ENCODE data around the gene STK24.
"Not testable (repeated sequence)": the region's sequence is repeated elsewhere in the genome, so short reads cannot be mapped to it uniquely, and the experiment has no call there.

The STK24 gene

GRCh38 chr13:98581971-98582702 is 5.2 kb upstream of the STK24 start:
- no peak for FAIRE-seq

DNA sequence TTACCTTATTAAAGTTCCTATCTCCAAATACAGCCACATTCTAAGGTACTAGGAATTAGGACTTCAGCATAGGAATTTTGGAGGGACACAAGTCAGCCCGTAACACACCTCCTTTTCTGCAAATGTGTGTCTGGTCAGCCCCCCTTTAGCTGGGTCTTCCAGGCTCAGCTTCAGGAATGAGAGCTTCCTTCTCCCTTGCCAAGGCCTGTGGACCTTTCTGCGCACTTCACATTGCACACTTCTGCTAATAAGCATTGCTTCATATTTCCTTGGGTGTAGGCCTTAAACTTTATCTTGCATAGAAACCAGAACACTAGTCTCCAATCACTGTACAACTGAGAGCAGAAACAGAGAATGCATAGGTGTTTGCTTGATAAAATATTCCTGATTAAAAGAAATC is 4.5 kb upstream of the STK24 start:
- no peak for FAIRE-seq

- no peak for FAIRE-seq
These were observed 3.5 kb upstream of the STK24 start for GRCh38 chr13:98580420-98580819.

GRCh38 chr13:98577836-98578285 is 954 bp upstream of the STK24 start:
- FAIRE-seq: no peak

DNA sequence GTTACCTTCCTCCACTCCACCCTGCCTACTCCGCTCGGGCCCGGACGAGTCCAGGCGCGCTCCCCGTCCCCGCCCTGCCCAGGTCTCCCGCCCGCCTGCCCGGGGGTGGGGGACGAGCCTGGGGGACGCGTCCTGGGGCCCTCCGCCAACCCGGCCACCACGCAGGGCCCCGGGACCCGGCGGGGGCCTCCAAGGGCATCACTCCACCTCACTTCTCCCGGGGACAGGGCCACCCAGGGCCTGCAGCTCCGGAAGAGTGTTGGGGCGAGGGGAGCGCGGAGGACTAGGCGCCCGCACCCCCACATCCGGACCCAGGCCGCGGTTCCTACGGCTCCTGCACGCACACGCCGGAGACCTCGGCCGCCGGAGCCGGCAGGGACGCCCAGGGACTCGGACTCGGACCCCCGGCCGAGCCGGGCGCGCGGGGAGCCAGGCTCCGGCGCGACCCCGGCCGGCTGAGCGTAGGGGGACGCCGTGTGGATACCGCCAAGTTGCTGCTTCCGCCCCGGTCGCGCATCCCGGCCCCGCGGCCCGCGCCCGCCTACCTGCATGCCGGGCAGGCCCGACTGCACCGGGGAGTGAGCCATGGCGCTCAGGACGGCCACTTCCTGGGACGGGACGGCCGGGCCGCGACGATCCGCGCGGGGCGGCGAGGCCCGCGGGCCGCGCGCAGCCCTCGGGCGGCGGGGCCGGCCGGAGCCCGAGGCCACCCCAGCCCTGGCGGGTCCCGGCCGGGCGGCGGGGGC is 534 bp downstream of the STK24 start:
- FAIRE-seq: no peak

- FAIRE-seq: no peak
These were observed 1.1 kb downstream of the STK24 start for GRCh38 chr13:98575904-98576199.

DNA sequence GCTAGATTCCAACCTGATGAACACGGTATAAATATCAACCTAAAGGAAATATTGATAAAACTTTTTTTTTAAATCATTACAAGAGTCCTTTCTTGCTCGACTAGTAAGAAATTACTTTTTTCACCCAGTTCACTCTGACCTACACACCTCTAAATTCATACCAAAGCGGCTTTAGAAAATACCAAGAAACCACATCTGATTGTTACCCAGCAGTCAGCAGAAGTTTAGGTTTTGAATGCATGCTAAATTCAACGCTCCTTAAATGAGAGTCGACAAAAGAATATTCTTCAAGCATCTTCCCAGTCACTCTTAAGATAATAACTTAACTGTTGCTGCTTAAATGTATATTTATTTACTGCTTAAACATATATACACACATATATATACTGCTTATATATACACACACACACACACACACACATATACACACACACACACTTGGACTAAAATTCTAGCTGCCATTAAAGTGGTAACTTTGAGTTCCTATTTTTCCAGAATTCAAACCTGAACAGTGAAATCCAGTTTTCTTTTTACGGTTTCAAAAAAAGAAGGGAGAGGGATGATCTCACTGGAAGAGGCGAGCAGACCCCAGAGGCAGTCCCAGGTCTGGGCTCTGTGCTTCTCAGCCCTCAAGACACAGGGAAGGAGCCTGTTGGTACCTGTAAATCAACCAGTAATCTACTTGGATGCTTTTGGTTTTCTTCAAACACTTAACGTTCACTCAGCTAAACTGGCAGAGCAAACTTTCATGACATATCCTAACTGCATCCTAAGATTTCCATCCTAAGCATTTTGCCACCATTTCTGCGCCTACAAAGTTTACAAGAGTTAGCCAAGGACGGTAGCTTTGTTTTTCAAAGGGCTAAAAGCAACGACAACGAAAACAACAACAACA is 1.7 kb downstream of the STK24 start:
- FAIRE-seq: no peak

DNA sequence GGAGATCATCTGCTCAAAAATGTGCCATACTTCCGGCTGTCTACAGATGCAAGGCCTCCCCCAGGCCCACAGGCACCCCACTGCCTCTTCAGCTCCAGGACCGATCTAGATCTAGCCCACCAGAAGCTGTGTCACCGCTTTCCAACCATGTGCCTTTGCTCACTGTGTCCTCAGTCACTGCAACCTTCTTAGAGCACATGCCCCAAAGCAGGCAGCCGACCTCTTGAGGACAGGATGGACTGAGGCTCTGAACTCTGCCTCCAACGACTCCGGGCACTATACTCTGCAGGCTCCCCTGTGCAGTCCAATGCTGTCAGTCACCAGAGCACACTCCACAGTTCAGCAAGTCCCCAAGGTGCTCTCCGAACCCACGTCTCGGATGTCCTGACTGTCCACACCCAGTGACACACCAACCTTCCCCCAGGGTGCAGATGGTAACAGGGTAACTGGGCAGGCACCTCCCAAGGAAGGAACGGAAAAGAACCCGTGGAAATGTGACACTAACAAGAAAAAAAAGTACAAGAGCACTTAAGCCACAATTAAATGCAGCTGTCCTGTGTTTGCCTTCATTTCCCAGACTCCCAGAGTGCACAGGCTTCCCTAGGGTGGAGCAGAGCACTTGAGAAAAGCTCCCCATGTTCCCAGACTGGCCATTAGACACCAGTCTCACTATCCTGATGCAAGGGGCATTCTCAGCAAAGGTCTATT is 4.8 kb downstream of the STK24 start:
- no peak for FAIRE-seq

- FAIRE-seq: no peak
These were observed 6.0 kb downstream of the STK24 start for GRCh38 chr13:98570929-98571372.

DNA sequence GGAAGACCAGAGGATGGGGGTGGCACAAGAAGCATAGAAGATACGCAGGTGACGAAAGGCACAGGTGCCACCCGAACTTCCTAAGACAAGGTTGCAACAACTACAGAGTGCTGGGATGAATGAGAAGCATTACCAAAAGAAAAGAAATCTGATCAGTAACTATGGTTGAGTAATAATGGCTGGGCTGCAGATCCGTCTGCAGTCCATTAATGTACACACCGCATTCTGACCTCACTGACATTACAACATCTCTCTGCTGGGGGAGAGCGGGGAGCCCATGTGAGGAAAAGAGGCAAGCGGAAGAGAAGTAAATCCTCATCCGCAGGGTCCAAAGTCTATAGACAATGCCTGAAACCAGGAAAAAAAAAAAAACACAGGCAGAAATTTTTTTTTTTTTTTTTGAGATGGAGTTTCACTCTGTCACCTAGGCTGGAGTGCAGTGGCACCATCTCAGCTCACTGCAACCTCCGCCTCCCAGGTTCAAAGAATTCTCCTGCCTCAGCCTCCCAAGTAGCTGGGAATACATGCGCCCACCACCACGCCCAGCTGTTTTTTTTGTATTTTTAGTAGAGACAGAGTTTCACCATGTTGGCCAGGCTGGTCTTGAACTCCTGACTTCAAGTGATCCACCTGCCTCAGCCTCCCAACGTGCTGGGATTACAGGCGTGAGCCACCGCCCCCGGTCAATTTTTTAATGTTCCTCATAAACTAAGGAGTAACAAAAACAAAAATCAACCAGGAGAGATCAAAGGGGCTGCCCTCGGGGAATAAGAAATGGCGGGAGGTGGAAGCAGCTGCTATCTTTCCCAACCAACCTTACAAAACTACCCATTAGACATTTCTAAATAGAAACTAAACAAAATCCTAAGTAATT is 7.2 kb downstream of the STK24 start:
- not testable (repeated sequence) for FAIRE-seq

GRCh38 chr13:98568918-98569317 is 8.0 kb downstream of the STK24 start:
- no peak for FAIRE-seq

- no peak for FAIRE-seq
These were observed 9.8 kb downstream of the STK24 start for GRCh38 chr13:98567140-98567539.

DNA sequence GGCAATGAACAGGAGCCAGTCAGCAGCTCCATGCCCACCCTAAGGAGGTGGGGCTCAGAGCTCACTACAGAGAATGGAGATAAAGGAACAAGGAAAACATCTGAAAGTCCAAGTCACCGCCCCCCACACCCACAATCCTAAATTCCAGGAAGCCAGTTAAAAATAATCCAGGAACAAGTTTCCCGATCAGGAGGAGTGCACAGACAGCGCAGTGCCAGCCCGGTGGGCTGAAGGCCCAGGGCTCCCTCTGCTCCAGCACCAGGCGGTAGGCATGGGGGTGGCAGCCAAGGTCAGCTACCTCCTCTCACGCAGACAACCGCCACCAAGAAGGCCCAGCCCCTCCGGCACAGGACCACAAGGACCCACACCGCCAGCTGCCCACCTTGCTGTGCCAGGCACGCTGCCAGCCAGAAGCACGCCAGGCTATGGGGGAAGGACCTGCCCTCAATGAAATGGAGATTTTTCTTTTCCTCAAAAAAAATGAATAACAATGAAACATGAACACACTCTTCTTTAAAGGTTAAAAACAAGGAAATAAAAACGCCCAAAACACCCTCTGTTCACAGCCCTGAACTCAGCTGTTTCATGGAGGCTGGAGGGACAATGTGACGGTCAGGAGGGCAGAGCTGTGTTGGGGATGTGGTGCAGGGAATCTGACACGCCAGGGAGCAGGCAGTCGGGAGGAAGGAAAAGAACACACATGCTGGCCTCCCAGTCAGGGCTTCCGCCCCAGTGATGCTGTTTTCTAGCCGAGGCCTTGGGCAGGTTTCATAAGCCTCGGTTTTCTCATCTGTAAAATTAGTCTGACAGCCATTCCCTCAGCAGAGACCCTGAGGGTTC is 11.0 kb downstream of the STK24 start:
- FAIRE-seq: no peak

- FAIRE-seq: no peak
These were observed 12.7 kb downstream of the STK24 start for GRCh38 chr13:98564204-98564603.

DNA sequence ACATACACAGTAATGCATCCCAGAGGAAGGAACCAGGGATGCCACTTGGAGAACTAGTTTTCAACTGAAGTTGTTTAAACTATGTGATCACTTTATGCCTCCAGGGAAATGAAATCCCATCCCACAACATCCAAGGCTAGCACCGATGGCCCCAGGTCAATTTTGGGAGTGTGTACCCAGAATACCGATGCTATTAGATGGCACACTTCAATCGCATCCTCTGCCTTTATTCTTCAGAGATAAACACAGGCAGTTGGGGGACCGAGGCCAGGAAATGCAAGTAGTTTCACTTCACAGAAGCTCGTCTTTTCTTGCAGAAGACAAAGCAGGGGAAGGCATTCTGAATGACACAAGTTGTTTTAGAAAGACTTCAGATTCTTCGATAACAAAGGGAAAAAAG is 13.8 kb downstream of the STK24 start:
- FAIRE-seq: no peak

- no peak for FAIRE-seq
These were observed 17.7 kb downstream of the STK24 start for GRCh38 chr13:98559169-98559568.

DNA sequence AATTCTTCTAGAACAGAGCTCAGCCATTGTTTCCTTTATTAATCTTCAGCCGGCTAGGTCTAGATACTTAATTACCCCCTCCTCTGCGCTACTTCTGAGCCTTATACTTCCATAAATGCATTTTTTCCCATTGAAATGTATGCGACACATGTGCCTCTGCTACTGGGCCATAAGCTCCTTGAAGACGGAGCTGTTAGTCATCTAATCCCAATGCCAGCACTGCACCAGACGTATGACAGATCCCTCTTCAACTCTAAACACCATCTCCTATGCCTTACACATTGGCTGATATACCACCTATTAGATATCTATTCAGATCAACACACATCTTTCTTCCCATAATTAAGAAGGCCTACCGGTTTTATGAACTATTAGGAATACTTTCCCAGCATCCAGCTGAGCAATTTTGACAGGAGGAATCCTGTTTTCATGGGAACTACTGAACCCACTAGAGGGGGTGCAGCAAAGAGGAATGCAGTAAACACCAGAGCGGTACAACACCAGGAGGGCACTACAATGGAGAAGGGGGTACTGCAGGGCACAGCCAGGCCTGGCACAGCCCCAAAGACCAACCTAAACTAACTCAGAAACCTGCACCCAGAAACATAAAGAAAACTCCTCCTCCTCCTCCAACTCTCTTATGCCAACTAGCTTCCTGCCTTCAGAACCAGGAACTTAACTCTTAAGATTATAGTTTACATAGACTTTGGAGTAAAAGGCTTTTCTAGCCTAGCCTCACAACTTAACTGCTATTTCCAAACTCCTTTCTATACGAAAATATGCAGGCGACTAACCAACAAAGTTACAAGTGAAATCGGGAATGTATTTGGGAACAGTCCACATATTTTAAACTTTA is 18.7 kb downstream of the STK24 start:
- FAIRE-seq: no peak

DNA sequence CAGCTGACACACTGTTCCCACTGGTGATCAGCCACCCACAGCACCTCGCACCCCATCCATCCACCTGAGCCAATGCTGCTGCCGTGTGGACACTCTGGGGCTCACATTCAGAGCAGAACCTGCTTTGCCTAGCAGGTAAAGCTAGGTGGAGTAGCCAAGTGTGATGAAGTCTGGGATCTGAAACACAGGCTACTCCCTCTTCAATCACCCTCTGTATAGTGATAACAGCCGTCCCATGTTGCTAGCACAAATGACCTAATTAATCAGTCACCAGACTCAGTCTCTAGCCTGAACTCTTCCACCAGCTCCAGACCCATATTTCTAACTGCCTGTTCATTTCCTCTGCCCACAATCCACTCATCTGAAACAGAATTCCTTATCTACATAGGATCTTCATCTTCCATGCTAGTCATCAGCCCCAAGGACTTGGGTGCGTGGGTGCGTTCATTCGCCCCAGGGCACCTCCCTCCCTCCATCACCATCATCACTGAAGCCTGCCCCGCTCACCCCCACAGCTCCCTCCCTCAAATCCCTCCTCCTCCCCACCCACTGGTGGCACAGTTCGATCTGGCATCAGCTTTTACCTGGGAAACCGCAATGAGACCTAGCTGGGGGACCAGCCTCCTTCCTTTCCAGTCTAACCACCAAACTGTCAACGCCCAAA is 19.8 kb downstream of the STK24 start:
- FAIRE-seq: no peak

GRCh38 chr13:98556142-98556816 is 20.6 kb downstream of the STK24 start:
- no peak for FAIRE-seq
